ENCODE data around the gene ALDH8A1. TPM values are rescaled to one million over a fixed set of nuclear protein-coding genes. Genes with fewer than 3 reads are reported as not detected.

The ALDH8A1 gene
- total RNA-seq, 2 donors from 2014 or later, result 0.35 TPM; not detected in 1

DNA sequence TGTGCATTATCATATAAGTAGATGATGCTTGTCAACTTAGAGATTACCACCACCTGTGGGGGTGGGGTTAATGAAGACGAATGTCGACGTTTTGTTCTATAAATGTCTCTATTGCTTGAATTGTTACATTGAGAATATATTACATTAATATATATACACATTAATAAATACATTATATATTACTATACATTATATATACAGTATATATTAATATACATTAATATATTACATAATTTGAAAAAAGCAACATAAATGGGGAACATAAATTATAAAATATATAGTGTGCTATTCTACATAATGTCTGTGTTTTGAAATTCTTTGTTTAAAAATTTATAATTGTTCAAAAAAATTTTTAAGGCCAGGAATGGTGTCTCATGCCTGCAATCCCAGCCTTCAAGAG lies 81.1 kb downstream of the ALDH8A1 start:
- Histone ChIP-seq H3K27ac (no peak overlapping the region), H3K4me3 (no peak overlapping the region), H3K27me3 (no peaks in the 10 kb centered on the region), H3K36me3 (no peaks in the 10 kb centered on the region), H3K4me1 (no peaks in the 10 kb centered on the region), H3K9me3 (no peaks in the 10 kb centered on the region)
- DNase-seq (ENCODE audit: low spot score), result no peak
- TF ChIP-seq, protein P1, sequence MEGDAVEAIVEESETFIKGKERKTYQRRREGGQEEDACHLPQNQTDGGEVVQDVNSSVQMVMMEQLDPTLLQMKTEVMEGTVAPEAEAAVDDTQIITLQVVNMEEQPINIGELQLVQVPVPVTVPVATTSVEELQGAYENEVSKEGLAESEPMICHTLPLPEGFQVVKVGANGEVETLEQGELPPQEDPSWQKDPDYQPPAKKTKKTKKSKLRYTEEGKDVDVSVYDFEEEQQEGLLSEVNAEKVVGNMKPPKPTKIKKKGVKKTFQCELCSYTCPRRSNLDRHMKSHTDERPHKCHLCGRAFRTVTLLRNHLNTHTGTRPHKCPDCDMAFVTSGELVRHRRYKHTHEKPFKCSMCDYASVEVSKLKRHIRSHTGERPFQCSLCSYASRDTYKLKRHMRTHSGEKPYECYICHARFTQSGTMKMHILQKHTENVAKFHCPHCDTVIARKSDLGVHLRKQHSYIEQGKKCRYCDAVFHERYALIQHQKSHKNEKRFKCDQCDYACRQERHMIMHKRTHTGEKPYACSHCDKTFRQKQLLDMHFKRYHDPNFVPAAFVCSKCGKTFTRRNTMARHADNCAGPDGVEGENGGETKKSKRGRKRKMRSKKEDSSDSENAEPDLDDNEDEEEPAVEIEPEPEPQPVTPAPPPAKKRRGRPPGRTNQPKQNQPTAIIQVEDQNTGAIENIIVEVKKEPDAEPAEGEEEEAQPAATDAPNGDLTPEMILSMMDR (IDR thresholded peaks at IDR 0.05), result no peak

Small RNAs within 50 kb of the gene (microRNA-seq; reads per million reads assigned to microRNA genes)
- gene MIR3662 (ENCODE audit: borderline number of aligned reads in 2 of 2, borderline replicate concordance in 1 of 2), result 0 reads per million in 2 donors

Other genes starting within 250 kb of the ALDH8A1 start
- gene HBS1L, start 104.7 kb upstream of the ALDH8A1 start, total RNA-seq, result 10 to 100 TPM; 42.9 to 60.4 TPM
- gene MYB, start 231.2 kb upstream of the ALDH8A1 start, total RNA-seq, result under 1 TPM in 1 of 2 donors, not detected in 1; 0.16 TPM